NB4 (cell line): Measurements from ENCODE around the gene PCDHGC5.

ENCODE experiments used
- DNase-seq: peaks from one replicate; pipeline ENCODE4 v3.0.0; 2010; ENCODE audit warnings: low read depth
- H3K4me3 ChIP-seq: one replicate; pipeline ENCODE4 v1.5.1; 2011; ENCODE audit warnings: mild to moderate bottlenecking, low read depth, low read length, moderate library complexity
- CTCF ChIP-seq: IDR thresholded peaks from one replicate; pipeline ENCODE4 v1.5.1; 2012; ENCODE audit warnings: low read depth, low read length
- MAX ChIP-seq: IDR thresholded peaks from 2 replicates; pipeline ENCODE4 v1.6.1; 2011; ENCODE audit warnings: low read depth, low read length
- MYC ChIP-seq: IDR thresholded peaks from 2 replicates; pipeline ENCODE4 v1.6.1; 2011; ENCODE audit warnings: low read depth, low read length
- POLR2A ChIP-seq: IDR thresholded peaks from 2 replicates; pipeline ENCODE4 v1.6.1; 2011; ENCODE audit warnings: mild to moderate bottlenecking; ENCODE audit not compliant: insufficient read length; ENCODE audit errors: extremely low read depth

The PCDHGC5 gene

GRCh38 chr5:141483902-141484301 lies 5.0 kb upstream of the PCDHGC5 start:
- no peak for DNase-seq
- TF ChIP-seq POLR2A (no peak), MAX (no peak), CTCF (no peak), MYC (no peak)
- no peak overlapping the region for H3K4me3 ChIP-seq

- no peak overlapping the region for H3K4me3 ChIP-seq
- TF ChIP-seq POLR2A (no peak), MYC (no peak), MAX (no peak), CTCF (no peak)
- DNase-seq: no peak
These were observed 4.6 kb upstream of the PCDHGC5 start for GRCh38 chr5:141484310-141484640.

GRCh38 chr5:141484641-141485311 lies 4.1 kb upstream of the PCDHGC5 start, which contains the start of gene PCDHGC4:
Gene PCDHGC4, plus strand, starts transcription at chr5:141485030. Its CDS starts 144 bp downstream, at chr5:141485174.
- TF ChIP-seq MYC (no peak), CTCF (no peak), POLR2A (no peak), MAX (no peak)
- no peak within 1 kb of the TSS for H3K4me3 ChIP-seq
- no peak for DNase-seq

- DNase-seq: no peak
- TF ChIP-seq POLR2A: no peak
- TF ChIP-seq CTCF: no peak
- no peak for TF ChIP-seq MAX
- no peak for TF ChIP-seq MYC
- H3K4me3 ChIP-seq: no peak overlapping the region
These were observed 3.4 kb upstream of the PCDHGC5 start for GRCh38 chr5:141485321-141486055.

- TF ChIP-seq MAX (no peak), MYC (no peak), POLR2A (no peak)
- no peak for DNase-seq
- no peak overlapping the region for H3K4me3 ChIP-seq
These were observed 2.8 kb upstream of the PCDHGC5 start for GRCh38 chr5:141486091-141486490.

- DNase-seq: no peak
- H3K4me3 ChIP-seq: no peak overlapping the region
- no peak for TF ChIP-seq MAX
- no peak for TF ChIP-seq CTCF
- TF ChIP-seq MYC: no peak
- TF ChIP-seq POLR2A: no peak
These were observed 1.8 kb upstream of the PCDHGC5 start for GRCh38 chr5:141487131-141487530.
